Measurements from ENCODE around the gene DMBT1.

GRCh38 chr10:122643931-122644534 lies 83.5 kb downstream of the DMBT1 start:
- TF ChIP-seq SUZ12 (IDR thresholded peaks at IDR 0.05; ENCODE audit: extremely low read depth, insufficient read depth, insufficient read length) (no peak), YY1 (IDR thresholded peaks at IDR 0.05; ENCODE audit: insufficient read depth, insufficient read length) (no peak)
